Measurements from ENCODE around the gene MAD2L1BP. TPM values are rescaled to one million over a fixed set of nuclear protein-coding genes. Genes with fewer than 3 reads are reported as not detected.
"Not testable (repeated sequence)": the region's sequence is repeated elsewhere in the genome, so short reads cannot be mapped to it uniquely, and the experiment has no call there.

MAD2L1BP gene
- total and polyA plus RNA-seq, 3 experiments from 2014 or later: 16.0 to 27.7 (median 27.6) TPM

- H3K27ac ChIP-seq (ENCODE audit: low read depth, low read length); H3K36me3 Mint-ChIP-seq; H3K4me3 Mint-ChIP-seq; POLR2A ChIA-PET; H3K27me3 ChIP-seq (ENCODE audit: insufficient read depth, low read length, poor library complexity, severe bottlenecking); H3K4me3 ChIP-seq (ENCODE audit: low read length); H3K36me3 ChIP-seq (ENCODE audit: insufficient read depth, low read length); H3K27ac Mint-ChIP-seq; CTCF ChIA-PET; DNase-seq; H3K9me3 Mint-ChIP-seq; H3K9me3 ChIP-seq (ENCODE audit: low read length); H3K27me3 Mint-ChIP-seq: not testable (repeated sequence)
- peaks cover 12% of the 10 kb centered on the region for H3K4me1 ChIP-seq (ENCODE audit: insufficient read depth, low read length)
- H3K4me1 Mint-ChIP-seq: peaks cover 9 to 12% (median 12%) of the 10 kb centered on the region in 3 donors
Observed at GRCh38 chr6:43662948-43663347, 27.3 kb downstream of the MAD2L1BP start.

DNA sequence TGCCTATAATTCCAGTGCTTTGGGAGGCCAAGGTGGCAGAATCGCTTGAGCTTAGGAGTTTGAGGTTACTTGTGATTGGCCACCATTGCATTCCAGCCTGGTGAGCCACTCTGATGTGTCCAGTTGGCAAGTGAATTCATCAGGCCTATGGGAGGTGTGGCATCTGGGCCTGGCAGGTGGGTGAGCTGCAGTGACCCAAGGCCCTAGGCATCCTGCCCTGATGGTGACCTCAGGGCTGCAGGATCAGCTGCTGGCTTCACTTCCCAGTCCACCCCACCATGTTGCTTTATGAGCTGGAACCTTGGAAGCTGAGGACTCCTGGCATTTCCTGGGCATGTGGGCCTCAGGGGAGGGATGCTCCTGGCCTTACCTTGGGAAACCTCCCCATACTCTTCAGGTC is 29.7 kb downstream of the MAD2L1BP start:
- no peak overlapping the region for H3K4me3 ChIP-seq (ENCODE audit: low read length)
- H3K9me3 ChIP-seq (ENCODE audit: low read length): no peaks in the 10 kb centered on the region
- no peak overlapping the region for H3K27ac Mint-ChIP-seq
- DNase-seq: no peak
- no peaks in the 10 kb centered on the region for H3K27me3 ChIP-seq (ENCODE audit: insufficient read depth, low read length, poor library complexity, severe bottlenecking)
- H3K4me1 Mint-ChIP-seq: peaks cover 13 to 20% (median 17%) of the 10 kb centered on the region in 3 donors
- no peaks in the 10 kb centered on the region for H3K36me3 ChIP-seq (ENCODE audit: insufficient read depth, low read length)
- no peaks in the 10 kb centered on the region for H3K9me3 Mint-ChIP-seq
- H3K27ac ChIP-seq (ENCODE audit: low read depth, low read length): no peak overlapping the region
- peaks cover 0 to 5% (median under 1%) of the 10 kb centered on the region in 3 donors for H3K36me3 Mint-ChIP-seq
- H3K27me3 Mint-ChIP-seq: peaks cover 4 to 5% of the 10 kb centered on the region in 2 donors
- H3K4me3 Mint-ChIP-seq: no peak overlapping the region
- CTCF ChIA-PET: interaction anchor here (1.2 to 5.9 kb wide), 3 partner anchors 24 to 413 kb away, joined by 3 to 45 read pairs (median 7); no protein-coding TSS in a partner anchor
- POLR2A ChIA-PET: no interaction called here
- peaks cover 14% of the 10 kb centered on the region for H3K4me1 ChIP-seq (ENCODE audit: insufficient read depth, low read length)

DNA sequence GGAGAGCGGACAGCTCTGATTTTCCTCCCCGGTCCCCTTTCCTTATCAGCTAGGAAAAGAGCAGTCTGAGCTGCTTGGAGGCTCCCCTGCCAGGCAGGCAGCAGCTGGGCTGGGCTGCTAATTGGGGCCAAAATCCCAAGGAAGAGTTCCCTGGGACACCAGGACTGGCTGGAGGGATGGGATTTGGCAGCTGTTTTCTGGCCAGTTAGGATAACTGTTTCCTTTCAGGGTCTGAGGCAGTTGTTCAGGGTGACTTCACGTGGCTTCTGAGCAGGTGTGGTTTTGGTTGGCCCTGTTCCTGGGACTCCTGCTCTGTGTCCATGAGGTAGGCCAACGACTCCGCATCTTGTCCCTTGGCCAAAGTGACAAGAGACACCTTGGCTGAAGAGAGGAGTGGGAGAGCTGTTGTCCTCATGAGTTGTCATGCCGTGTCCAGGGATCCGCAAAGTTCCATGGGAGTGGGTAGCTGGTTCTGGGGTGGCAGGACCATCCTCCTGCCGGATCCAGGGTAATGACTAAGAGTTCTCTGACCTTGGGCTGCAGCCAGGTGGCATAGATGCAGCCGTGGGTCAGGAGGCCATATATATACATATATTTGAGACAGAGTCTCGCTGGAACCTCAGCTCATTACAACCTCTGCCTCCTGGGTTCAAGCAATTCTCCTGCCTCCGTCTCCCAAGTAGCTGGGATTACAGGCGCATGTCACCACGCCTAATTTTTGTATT is 30.7 kb downstream of the MAD2L1BP start:
- H3K4me3 Mint-ChIP-seq: no peak overlapping the region
- POLR2A ChIA-PET: interaction anchor here (0.9 kb wide), 1 partner anchor 23 kb away, joined by 3 read pairs; no protein-coding TSS in a partner anchor

GRCh38 chr6:43667245-43668150 is 31.9 kb downstream of the MAD2L1BP start:
- Histone ChIP-seq H3K9me3 (ENCODE audit: low read length) (no peaks in the 10 kb centered on the region), H3K4me3 (ENCODE audit: low read length) (no peak overlapping the region), H3K27me3 (ENCODE audit: insufficient read depth, low read length, poor library complexity, severe bottlenecking) (no peaks in the 10 kb centered on the region), H3K36me3 (ENCODE audit: insufficient read depth, low read length) (peaks cover 7% of the 10 kb centered on the region), H3K4me1 (ENCODE audit: insufficient read depth, low read length) (peaks cover 14% of the 10 kb centered on the region), H3K27ac (ENCODE audit: low read depth, low read length) (no peak overlapping the region)
- Mint-ChIP-seq H3K27ac (peak overlapping the region in 4 of 8 donors; percentile 25 to 93 (median 70)), H3K4me1 (peaks cover 13 to 20% (median 17%) of the 10 kb centered on the region in 3 donors), H3K4me3 (peak overlapping the region in 5 of 7 donors; percentile 55 to 77 (median 66)), H3K27me3 (peaks cover 0 to 1% of the 10 kb centered on the region in 2 donors), H3K36me3 (peaks cover 0 to 22% (median 0%) of the 10 kb centered on the region in 3 donors), H3K9me3 (no peaks in the 10 kb centered on the region)
- ChIA-PET POLR2A (interaction anchor here (0.7 kb wide), 1 partner anchor 1319 kb away, joined by 3 read pairs; no protein-coding TSS in a partner anchor), CTCF (interaction anchor here (0.8 to 5.9 kb wide), 24 partner anchors 7 to 505 kb away, joined by 3 to 45 read pairs (median 4); partner anchors contain the start of genes GTPBP2, MAD2L1BP and VEGFA)
- peak; percentile 68 to 81 (median 72) for DNase-seq

More for the DNA sequence above, 30.7 kb downstream of the MAD2L1BP start:
- peaks cover 0 to 1% of the 10 kb centered on the region in 2 donors for H3K27me3 Mint-ChIP-seq
- H3K4me1 ChIP-seq (ENCODE audit: insufficient read depth, low read length): peaks cover 14% of the 10 kb centered on the region
- H3K27ac ChIP-seq (ENCODE audit: low read depth, low read length): no peak overlapping the region
- peaks cover 5% of the 10 kb centered on the region for H3K36me3 ChIP-seq (ENCODE audit: insufficient read depth, low read length)
- H3K4me1 Mint-ChIP-seq: peaks cover 13 to 20% (median 17%) of the 10 kb centered on the region in 3 donors
- H3K36me3 Mint-ChIP-seq: peaks cover 0 to 10% (median 0%) of the 10 kb centered on the region in 3 donors
- CTCF ChIA-PET: interaction anchor here (0.8 to 5.9 kb wide), 16 partner anchors 9 to 437 kb away, joined by 3 to 45 read pairs (median 6); partner anchors contain the start of genes GTPBP2, MAD2L1BP and VEGFA
- no peak overlapping the region for H3K4me3 ChIP-seq (ENCODE audit: low read length)
- DNase-seq: no peak
- no peaks in the 10 kb centered on the region for H3K27me3 ChIP-seq (ENCODE audit: insufficient read depth, low read length, poor library complexity, severe bottlenecking)
- H3K9me3 ChIP-seq (ENCODE audit: low read length): no peaks in the 10 kb centered on the region
- no peak overlapping the region for H3K27ac Mint-ChIP-seq
- H3K9me3 Mint-ChIP-seq: no peaks in the 10 kb centered on the region

DNA sequence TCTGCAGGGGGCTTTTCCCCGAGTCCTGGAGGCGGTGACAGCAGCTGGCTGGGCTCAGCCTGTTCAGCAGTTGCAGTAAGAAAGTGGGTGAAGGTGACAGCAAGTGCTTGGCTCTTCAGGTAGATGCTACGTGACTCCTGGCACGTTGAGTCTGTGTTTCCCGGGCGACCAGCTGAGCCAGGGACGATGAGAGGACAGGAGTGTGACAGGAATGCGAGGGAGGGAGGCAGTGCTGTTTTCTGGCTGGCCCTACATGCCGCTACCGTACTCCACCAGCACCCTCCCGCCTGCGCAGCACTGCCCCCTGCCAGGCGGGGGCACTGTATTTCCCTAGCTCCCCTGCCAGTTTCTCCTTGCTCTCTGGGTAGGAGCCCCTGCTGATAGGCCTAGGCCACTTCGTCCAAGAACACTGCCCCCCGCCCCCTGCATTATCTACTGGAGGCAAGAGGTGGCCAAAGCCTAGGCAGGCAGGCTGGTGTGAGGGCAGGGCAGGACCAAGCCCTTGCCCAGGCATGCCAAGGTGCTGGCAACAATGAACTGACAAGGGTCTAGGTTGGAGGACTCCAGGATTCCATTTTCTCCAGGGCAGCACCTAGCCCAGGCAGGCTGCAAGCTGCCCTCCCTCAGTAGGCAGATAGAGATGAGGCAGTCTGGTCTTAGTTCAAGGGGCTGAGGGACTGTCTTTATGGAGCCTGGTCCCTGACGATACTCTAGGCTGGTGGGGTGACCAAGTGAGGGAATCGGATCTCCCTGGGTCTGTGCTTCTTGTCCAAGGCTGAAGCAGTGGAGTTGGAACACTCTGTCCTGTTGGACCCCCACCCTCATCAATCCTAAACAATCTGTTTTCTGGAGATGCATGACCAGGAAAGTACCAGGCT is 32.8 kb downstream of the MAD2L1BP start:
- peak overlapping the region in 2 of 7 donors; percentile 13 to 23 for H3K4me3 Mint-ChIP-seq
- peaks cover 0 to 1% of the 10 kb centered on the region in 2 donors for H3K27me3 Mint-ChIP-seq
- H3K36me3 Mint-ChIP-seq: peaks cover 0 to 30% (median 0%) of the 10 kb centered on the region in 3 donors
- POLR2A ChIA-PET: no interaction called here
- Histone ChIP-seq H3K4me1 (ENCODE audit: insufficient read depth, low read length) (peaks cover 14% of the 10 kb centered on the region), H3K27ac (ENCODE audit: low read depth, low read length) (no peak overlapping the region), H3K36me3 (ENCODE audit: insufficient read depth, low read length) (peaks cover 7% of the 10 kb centered on the region), H3K9me3 (ENCODE audit: low read length) (no peaks in the 10 kb centered on the region), H3K27me3 (ENCODE audit: insufficient read depth, low read length, poor library complexity, severe bottlenecking) (no peaks in the 10 kb centered on the region), H3K4me3 (ENCODE audit: low read length) (no peak overlapping the region)
- peaks cover 13 to 20% (median 17%) of the 10 kb centered on the region in 3 donors for H3K4me1 Mint-ChIP-seq
- no peaks in the 10 kb centered on the region for H3K9me3 Mint-ChIP-seq
- peak overlapping the region in 6 of 8 donors; percentile 23 to 83 (median 60) for H3K27ac Mint-ChIP-seq
- CTCF ChIA-PET: interaction anchor here (0.9 to 5.9 kb wide), 16 partner anchors 9 to 505 kb away, joined by 3 to 45 read pairs (median 4); partner anchors contain the start of genes GTPBP2, MAD2L1BP and VEGFA
- peak in 3 of 5 donors; percentile 4 to 34 (median 17) for DNase-seq

DNA sequence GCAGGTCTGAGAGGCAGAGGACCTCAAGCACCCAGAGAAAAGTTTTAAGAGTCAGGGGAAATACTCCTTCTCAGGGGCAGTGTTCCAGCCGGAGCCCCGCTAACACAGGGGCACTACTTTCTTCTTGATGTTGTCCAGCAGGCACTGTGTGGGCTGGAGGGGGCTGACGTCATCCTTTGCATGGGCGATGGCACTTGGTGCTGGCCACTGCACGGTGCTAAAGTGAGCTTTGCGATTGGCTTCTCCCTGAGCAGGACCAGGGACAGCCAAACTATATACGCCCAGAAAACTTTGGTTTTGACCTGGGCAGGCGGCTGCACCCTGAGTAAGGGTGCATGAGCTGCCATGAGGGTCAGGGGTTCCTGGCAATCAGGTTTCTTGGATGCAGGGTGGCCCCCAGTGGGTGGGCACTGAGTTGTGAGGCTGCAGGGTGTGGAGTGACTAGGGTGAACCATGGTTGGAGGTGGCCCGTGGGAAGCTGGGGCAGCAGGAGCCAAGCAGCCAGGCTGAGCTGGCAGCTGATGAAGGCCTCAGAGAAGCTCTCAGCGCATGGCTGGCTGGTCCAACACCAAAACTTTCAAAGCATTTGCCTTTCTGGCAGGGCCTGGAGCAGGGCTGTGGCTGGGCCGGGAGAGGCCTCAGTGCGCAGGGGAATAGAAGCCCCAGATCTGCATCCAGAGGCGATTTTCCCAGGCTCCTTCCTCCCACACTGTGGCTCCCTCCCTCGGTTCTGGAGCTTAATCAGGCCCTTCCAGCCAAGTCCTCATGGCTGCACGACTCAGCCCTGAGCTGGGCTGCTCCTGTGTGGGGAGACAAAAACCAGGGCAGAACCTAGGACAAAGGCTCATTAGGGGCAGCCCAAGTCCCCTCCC is 33.6 kb downstream of the MAD2L1BP start:
- Histone ChIP-seq H3K27ac (ENCODE audit: low read depth, low read length) (peak overlapping the region; percentile 57), H3K36me3 (ENCODE audit: insufficient read depth, low read length) (peaks cover 8% of the 10 kb centered on the region), H3K9me3 (ENCODE audit: low read length) (no peaks in the 10 kb centered on the region), H3K4me3 (ENCODE audit: low read length) (no peak overlapping the region), H3K27me3 (ENCODE audit: insufficient read depth, low read length, poor library complexity, severe bottlenecking) (no peaks in the 10 kb centered on the region), H3K4me1 (ENCODE audit: insufficient read depth, low read length) (peaks cover 14% of the 10 kb centered on the region)
- Mint-ChIP-seq H3K27me3 (peaks cover 0 to under 1% of the 10 kb centered on the region in 2 donors), H3K27ac (peak overlapping the region in 6 of 8 donors; percentile 12 to 72 (median 52)), H3K9me3 (no peaks in the 10 kb centered on the region), H3K36me3 (peaks cover 0 to 39% (median 0%) of the 10 kb centered on the region in 3 donors), H3K4me3 (no peak overlapping the region), H3K4me1 (peaks cover 13 to 20% (median 17%) of the 10 kb centered on the region in 3 donors)
- no peak for DNase-seq
- POLR2A ChIA-PET: no interaction called here
- CTCF ChIA-PET: interaction anchor here (0.8 to 5.9 kb wide), 11 partner anchors 8 to 412 kb away, joined by 3 to 45 read pairs (median 4); no protein-coding TSS in a partner anchor

Measured in CD8-positive, alpha-beta memory T cell (primary cell).